Stimulated activated CD4-positive, alpha-beta T cell treated with anti-CD3 and anti-CD28 coated beads, Interleukin-15, amount 100 ng/mL, for 48 hours (primary cell): ENCODE data around the gene OBP2A.

Source experiments
- DNase-seq, 2 donors: peaks; one replicate each; pipeline ENCODE4 v3.0.0-alpha.2; 2020; ENCODE audit warnings: low read depth in 2 of 2

OBP2A gene

DNA sequence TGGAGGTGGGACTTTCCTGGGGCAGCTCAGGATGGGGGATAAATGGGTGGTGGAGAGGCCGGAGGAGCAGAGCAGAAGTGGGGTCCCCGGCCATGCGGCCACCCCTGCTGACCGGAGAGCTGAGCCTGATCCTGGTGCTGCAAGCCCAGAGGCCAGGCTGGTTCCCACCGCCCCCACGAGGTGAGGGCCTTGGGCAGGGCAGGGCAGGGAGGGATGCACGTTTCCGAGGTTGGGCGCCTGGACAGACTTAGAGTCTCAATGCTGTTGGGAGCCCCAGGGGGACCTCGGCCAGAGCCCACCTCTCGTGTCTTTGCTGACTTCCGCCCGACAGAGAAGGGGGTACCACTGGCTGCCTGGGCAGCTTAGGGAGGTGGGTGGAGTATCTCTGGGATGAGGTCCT, 5.5 kb downstream of the OBP2A start:
- no peak for DNase-seq

DNA sequence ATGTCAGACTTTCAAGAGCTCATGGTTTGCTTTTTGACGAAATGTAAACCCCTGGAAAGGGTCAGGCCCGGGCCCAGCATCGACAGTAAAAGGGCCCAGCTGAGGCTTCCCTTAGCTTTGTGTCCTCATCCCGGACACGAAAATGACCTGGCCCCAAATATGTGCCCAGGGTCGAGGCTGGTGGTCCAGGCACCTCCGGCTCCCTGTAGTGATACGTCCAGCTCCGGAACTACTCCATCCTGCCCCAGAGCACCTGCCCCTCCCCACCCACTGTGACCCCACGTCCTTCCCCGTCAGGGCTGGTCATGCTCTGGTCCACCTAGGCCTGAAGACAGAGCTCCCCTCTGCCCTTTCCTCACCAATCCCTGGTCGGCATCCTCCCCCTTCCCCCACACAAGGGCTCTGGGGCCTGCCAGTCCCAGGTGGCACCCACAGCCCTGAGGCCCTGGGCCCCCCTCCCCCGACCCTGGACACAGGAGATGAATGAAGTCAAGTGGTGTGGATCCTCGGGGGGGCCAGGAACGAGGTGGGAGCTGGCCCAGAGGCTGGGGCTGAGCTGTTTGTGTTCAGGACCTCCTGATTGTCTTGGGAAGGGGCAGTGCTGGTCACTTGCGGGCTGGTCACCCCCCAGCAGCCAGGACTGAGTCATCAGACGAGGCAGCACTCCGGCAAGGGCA, 6.2 kb downstream of the OBP2A start:
- no peak for DNase-seq

GRCh38 chr9:135552698-135553171, 6.8 kb downstream of the OBP2A start:
- no peak for DNase-seq

GRCh38 chr9:135554718-135555117, 8.8 kb downstream of the OBP2A start:
- no peak for DNase-seq

GRCh38 chr9:135555203-135555602, 9.3 kb downstream of the OBP2A start:
- DNase-seq = no peak

DNA sequence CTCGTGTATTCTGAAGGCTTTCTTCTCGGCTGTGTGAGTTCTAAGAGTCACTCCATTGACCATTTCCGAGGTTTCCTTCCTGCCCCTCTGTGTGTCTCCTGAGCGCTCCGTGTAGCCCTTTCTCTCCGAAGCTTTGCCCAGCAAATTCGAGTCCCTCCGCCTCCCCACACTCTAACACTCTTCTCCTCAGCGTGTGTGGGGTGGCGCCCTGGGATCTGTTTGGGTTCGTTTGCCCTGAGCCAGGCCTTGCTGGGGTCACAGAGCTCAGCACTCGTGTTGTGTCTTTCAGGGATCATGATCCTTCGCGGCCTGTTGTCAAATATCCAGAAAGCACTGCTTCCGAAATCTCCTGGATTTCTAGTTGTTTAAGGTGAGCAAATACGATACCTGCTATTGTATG, 10.0 kb downstream of the OBP2A start:
- no peak for DNase-seq

DNA sequence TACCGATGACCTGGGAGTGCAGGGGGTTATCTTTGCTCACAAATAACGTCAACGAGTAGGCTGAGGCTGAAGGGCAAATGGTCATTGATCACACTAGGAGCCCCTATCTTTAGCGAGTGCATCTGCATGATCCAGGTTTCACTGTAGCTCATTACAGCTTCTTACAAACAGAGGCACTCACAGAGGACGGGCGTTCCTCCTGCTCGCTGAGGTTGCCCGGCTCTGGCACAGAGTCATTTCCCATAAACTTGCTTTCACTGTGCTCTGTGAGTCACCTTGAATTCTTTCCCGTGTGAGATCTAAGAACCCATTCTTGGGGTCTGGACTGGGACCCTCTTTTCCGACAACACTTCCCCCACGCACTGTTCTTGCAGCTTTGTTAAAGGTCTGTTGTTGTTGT, 13.7 kb downstream of the OBP2A start:
- DNase-seq = no peak

DNA sequence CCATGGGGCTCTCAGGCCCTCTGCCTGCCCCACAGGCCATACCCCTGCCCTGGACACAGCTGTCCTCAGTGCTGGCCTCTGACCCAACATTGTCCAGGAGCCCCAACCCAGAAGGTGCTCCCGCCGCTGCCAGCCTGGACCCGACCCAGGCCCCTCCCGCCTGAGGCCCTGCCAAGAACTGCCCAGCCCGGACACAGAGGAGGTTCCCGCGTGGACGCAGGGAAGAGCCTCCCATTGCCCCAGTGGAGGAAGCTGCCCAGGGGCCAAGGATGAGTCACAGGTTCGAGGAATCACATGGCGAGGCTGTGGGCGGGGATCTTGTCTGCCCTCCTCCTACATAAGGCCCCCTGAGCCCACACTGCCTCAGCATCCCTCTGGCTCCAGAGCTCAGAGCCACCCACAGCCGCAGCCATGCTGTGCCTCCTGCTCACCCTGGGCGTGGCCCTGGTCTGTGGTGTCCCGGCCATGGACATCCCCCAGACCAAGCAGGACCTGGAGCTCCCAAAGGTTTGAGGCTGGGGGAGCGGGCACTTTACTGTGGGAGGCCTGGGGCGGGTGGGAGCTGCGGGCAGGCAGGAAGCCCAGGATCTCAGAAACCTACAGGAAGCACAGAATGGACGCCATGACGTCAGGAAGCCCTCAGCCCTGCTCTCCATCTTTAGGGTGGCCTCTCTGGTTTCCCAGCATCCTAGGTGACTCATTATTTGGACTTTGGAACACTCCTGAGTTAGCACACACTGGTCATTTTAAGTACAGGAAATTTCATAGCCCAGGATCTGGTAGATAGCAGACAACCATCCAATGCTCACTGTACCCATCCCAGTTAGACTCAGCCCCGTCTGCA, 15.7 kb downstream of the OBP2A start, which contains the start of gene PAEP:
TSS of gene PAEP (plus strand) at position 366 of the 844 bp plus-strand sequence.
- DNase-seq = no peak

- no peak for DNase-seq
Measured at GRCh38 chr9:135562235-135562745, 16.4 kb downstream of the OBP2A start.

DNA sequence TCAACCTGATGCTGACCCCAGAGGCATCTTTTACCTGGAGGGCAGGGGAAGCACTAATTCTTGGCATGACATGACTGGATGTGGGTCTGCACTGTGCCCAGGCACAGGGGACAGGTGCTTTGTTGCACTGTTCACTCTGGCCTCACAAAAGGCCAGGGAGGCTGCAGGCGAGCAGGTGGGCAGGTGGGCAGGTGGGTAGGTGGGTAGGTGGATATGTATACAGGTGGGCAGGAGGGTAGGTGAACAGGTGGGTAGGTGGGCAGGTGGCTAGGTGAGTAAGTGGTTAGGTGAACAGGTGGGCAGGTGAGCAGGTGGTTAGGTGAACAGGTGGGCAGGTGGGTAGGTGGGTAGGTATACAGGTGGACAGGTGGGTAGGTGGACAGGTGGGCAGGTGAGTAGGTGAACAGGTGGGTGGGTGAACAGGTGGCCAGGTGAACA, 17.1 kb downstream of the OBP2A start:
- DNase-seq = no peak

- DNase-seq = no peak
Measured at GRCh38 chr9:135563858-135564257, 17.9 kb downstream of the OBP2A start.

- DNase-seq = no peak
Measured at GRCh38 chr9:135565141-135565628, 19.3 kb downstream of the OBP2A start.

DNA sequence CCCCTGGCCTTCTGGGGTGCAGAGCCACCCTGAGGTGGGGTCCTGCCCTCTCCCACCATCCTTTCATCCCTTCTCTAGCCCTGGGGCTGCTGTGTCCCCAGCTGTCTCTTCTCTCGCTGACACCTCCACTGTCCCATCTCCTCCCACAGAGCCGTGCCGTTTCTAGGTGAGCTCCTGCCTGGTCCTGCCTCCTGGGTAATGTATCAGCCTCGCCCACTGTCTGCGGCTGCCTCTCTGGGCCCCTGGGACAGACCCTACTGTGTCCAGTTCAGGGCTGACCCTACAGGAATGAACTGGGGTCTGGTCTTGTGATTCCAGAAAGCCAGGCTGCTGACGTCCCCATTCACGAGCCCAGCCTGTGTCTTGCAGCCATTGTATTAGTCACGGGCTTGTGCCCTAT, 19.7 kb downstream of the OBP2A start:
- no peak for DNase-seq

DNA sequence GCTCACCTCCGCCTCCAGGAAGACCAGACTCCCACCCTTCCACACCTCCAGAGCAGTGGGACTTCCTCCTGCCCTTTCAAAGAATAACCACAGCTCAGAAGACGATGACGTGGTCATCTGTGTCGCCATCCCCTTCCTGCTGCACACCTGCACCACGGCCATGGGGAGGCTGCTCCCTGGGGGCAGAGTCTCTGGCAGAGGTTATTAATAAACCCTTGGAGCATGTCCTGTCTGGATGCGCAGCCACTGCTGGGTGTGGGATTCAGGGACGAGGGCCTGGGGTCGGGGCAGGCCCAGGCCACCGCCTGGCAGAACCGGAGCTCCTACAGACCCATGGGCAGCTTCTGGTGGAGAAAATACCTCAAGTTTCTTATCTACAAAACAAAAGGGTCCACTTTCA, 20.6 kb downstream of the OBP2A start:
- no peak for DNase-seq

- DNase-seq = no peak
Measured at GRCh38 chr9:135567311-135567710, 21.4 kb downstream of the OBP2A start.

DNA sequence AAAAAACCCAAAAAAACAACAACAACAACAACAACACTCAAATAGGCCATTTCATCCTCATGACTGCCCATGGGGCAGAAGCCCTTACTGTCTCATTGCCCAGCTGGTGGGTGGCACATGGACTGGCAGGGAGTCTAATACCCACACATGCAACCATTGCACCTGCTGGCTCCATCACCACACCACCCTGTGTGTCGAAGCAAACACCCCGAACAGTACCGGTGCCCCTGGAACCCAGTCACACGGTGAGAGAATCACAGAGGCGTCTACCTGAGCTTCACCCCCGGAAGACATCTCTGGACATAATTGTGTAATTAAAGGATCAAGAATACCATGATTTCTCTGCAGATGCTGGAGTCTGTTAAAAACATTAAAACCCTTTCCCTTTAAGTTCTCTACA, 22.1 kb downstream of the OBP2A start:
- DNase-seq = no peak

GRCh38 chr9:135570456-135570855, 24.5 kb downstream of the OBP2A start:
- DNase-seq = no peak

DNA sequence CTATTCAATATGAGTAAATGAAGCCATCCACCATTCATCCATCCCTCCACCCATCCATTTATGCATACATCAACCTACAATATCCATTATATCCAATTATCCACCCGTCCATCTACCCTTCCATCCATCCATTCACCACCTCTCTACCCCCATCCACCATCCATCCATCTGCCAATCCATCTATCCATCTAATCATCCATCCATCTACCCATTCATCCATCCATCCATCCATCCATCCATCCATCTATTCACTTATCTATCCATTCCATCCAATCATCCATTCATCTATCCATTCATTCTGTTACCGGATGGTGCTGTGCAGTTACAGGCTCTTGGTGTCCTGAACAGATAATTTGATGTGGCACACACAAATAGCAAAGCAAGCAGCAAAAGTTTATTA, 26.3 kb downstream of the OBP2A start:
- no peak for DNase-seq

GRCh38 chr9:135573124-135573523, 27.2 kb downstream of the OBP2A start:
- DNase-seq = no peak

- no peak for DNase-seq
Measured at GRCh38 chr9:135574331-135574730, 28.4 kb downstream of the OBP2A start.

- DNase-seq = no peak
Measured at GRCh38 chr9:135574943-135575342, 29.0 kb downstream of the OBP2A start.

DNA sequence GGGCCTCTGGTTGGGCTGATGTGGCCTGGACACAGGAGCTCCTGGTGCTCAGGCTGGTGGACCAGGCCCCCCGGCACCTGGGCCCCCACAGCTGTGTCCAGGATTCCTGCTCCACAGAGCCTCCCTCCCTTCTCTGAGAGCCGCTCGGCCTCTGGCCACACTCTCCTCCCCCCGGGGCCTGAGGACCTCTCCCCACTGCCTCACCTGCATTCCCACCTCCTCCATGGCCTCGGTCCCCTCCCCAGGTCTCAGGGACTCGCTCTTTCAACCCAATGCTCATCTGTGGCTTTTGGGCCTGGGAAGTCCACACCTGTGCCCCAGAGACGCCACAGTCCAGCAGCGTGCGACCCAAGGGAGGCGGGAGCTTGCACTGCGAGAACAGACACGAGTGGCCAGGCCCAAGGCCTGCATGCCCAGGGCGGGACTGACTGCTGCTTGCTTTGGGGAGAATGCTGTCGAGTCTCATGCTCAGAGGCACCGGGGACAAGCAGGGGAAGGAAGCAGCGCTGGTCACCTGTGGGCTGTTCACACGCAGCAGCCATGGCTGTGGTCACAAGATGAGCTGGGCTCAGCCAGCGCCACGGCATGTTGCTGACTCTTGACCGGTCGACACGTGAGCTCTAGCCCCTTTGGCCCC, 30.2 kb downstream of the OBP2A start:
- DNase-seq = no peak
